ENCODE measurements around the gene CKM. TPM values are rescaled to one million over a fixed set of nuclear protein-coding genes. Genes with fewer than 3 reads are reported as not detected.
"Not testable (repeated sequence)": the region's sequence is repeated elsewhere in the genome, so short reads cannot be mapped to it uniquely, and the experiment has no call there.

The CKM gene
- total and polyA plus RNA-seq, 8 donors, result 0.23 to 4.9 (median 1.2) TPM; not detected in 5

GRCh38 chr19:45275370-45275971 is 47.2 kb downstream of the CKM start:
- no peaks in the 10 kb centered on the region for H3K27me3 ChIP-seq
- FAIRE-seq, result no peak
- H3K27ac ChIP-seq, result no peak overlapping the region
- no peak overlapping the region for H3K4me3 ChIP-seq
- WGBS, 2 donors, result 83 to 84% methylated on average over 12 of the region's 12 CpGs
- intact Hi-C loops (cut with DNase I), result no loop called here
- TF ChIP-seq, protein P1, sequence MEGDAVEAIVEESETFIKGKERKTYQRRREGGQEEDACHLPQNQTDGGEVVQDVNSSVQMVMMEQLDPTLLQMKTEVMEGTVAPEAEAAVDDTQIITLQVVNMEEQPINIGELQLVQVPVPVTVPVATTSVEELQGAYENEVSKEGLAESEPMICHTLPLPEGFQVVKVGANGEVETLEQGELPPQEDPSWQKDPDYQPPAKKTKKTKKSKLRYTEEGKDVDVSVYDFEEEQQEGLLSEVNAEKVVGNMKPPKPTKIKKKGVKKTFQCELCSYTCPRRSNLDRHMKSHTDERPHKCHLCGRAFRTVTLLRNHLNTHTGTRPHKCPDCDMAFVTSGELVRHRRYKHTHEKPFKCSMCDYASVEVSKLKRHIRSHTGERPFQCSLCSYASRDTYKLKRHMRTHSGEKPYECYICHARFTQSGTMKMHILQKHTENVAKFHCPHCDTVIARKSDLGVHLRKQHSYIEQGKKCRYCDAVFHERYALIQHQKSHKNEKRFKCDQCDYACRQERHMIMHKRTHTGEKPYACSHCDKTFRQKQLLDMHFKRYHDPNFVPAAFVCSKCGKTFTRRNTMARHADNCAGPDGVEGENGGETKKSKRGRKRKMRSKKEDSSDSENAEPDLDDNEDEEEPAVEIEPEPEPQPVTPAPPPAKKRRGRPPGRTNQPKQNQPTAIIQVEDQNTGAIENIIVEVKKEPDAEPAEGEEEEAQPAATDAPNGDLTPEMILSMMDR (IDR thresholded peaks at IDR 0.05), result no peak
- no peaks in the 10 kb centered on the region for H3K9me3 ChIP-seq
- no peak for ATAC-seq
- no peak for DNase-seq
- H3K4me1 ChIP-seq, result peaks cover 0 to 3% (median 0%) of the 10 kb centered on the region in 3 donors
- peaks cover 0 to 17% (median 10%) of the 10 kb centered on the region in 3 donors for H3K36me3 ChIP-seq

- intact Hi-C loops (cut with DNase I), result no loop called here
- Histone ChIP-seq H3K4me3 (no peak overlapping the region), H3K36me3 (peaks cover 0 to 6% (median under 1%) of the 10 kb centered on the region in 3 donors), H3K27ac (no peak overlapping the region), H3K9me3 (no peaks in the 10 kb centered on the region), H3K27me3 (no peaks in the 10 kb centered on the region), H3K4me1 (peaks cover 0 to 3% (median 0%) of the 10 kb centered on the region in 3 donors)
- no peak for FAIRE-seq
- ATAC-seq, result no peak
- DNase-seq, result no peak
- TF ChIP-seq, protein P1 (IDR thresholded peaks at IDR 0.05), result no peak
- 77 to 79% methylated on average over 14 of the region's 14 CpGs for WGBS, 2 donors
Observed at GRCh38 chr19:45273521-45273855, 49.2 kb downstream of the CKM start.

DNA sequence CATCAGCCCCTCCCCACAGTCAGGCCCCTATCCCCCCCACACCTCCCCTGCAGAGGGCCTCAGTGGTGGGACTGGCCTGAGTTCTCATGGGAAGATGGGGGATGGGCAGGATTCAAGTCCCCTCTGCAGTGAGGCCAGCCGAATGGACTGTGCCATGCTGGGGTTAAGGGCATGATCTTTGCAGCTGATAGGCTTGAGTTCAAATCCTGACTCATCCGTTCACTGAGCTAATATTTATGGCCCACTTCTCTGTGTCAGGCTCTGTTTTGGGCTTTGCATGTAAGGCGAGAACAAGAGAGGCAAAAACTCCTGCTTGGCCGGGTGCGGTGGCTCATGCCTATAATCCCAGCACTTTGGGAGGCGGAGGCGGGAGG is 51.0 kb downstream of the CKM start:
- TF ChIP-seq, protein P1 (IDR thresholded peaks at IDR 0.05), result no peak
- intact Hi-C loops (cut with DNase I), result no loop called here
- FAIRE-seq (no peak), ATAC-seq (no peak), DNase-seq (no peak)
- H3K27me3 ChIP-seq, result no peaks in the 10 kb centered on the region
- no peaks in the 10 kb centered on the region for H3K36me3 ChIP-seq
- H3K9me3 ChIP-seq, result no peaks in the 10 kb centered on the region
- H3K27ac ChIP-seq, result no peak overlapping the region
- WGBS, 2 donors, result 77 to 78% methylated on average over 7 of the region's 7 CpGs
- H3K4me3 ChIP-seq, result no peak overlapping the region
- H3K4me1 ChIP-seq, result peaks cover 0 to 3% (median 0%) of the 10 kb centered on the region in 3 donors

DNA sequence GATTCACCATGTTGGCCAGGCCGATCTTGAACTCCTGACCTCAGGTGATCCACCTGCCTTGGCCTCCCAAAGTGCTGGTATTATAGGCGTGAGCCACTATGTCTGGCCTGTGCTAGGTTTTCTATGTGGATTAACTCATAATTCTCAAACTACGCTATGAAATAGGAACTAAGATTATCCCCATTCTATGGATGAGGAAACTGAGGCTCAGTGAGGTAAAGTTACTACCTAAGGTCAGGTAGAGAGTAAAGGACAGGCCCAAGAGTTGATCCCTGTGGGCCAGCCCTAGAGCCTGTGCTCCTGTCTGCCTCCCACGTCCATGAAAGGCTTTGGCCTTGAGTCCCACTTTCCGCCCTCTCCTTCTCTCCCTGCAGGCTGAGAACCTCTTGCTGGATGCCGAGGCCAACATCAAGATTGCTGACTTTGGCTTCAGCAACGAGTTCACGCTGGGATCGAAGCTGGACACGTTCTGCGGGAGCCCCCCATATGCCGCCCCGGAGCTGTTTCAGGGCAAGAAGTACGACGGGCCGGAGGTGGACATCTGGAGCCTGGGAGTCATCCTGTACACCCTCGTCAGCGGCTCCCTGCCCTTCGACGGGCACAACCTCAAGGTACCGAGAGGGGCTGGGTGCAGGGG is 51.5 kb downstream of the CKM start:
- TF ChIP-seq, protein P1 (IDR thresholded peaks at IDR 0.05), result no peak
- DNase-seq (no peak), FAIRE-seq (no peak), ATAC-seq (no peak)
- H3K4me1 ChIP-seq, result peaks cover 0 to 3% (median 0%) of the 10 kb centered on the region in 3 donors
- H3K9me3 ChIP-seq, result no peaks in the 10 kb centered on the region
- no peak overlapping the region for H3K27ac ChIP-seq
- 89 to 91% methylated on average over 21 of the region's 21 CpGs for WGBS, 2 donors
- no peaks in the 10 kb centered on the region for H3K36me3 ChIP-seq
- intact Hi-C loops (cut with DNase I), result no loop called here
- no peak overlapping the region for H3K4me3 ChIP-seq
- H3K27me3 ChIP-seq, result no peaks in the 10 kb centered on the region

GRCh38 chr19:45269939-45270338 is 52.7 kb downstream of the CKM start:
- intact Hi-C loops (cut with DNase I); H3K36me3 ChIP-seq; ATAC-seq: not testable (repeated sequence)

More at GRCh38 chr19:45269939-45270338, 52.7 kb downstream of the CKM start:
- DNase-seq, H3K9me3 ChIP-seq, H3K4me1 ChIP-seq, H3K27me3 ChIP-seq, H3K27ac ChIP-seq, H3K4me3 ChIP-seq, FAIRE-seq: not testable (repeated sequence)
- 93 to 95% methylated on average over 13 of the region's 13 CpGs for WGBS, 2 donors

Measured in pancreas (tissue), 10 donors.